Osteoblast (primary cell): Measurements from ENCODE around the gene ROBO4. TPM values are rescaled to one million over a fixed set of nuclear protein-coding genes. Genes with fewer than 3 reads are reported as not detected.

Source experiments
- DNase-seq: peaks from one replicate; pipeline ENCODE4 v3.0.0; 2011; ENCODE audit warnings: low spot score, mixed read lengths; ENCODE audit not compliant: insufficient read length; ENCODE audit errors: missing footprints
- H2AFZ ChIP-seq: 2 replicates; pipeline ENCODE4 v1.6.0; 2011; ENCODE audit warnings: mild to moderate bottlenecking, low read length
- H3K27ac ChIP-seq: 2 replicates; pipeline ENCODE4 v1.5.1; 2011; ENCODE audit warnings: mild to moderate bottlenecking, low read depth, low read length, moderate library complexity
- H3K27me3 ChIP-seq: 2 replicates; pipeline ENCODE4 v1.6.0; 2012; ENCODE audit warnings: mild to moderate bottlenecking, control low read depth, inconsistent platforms, low read length, moderate library complexity; ENCODE audit not compliant: insufficient read depth
- H3K36me3 ChIP-seq: 2 replicates; pipeline ENCODE4 v1.5.1; 2011; ENCODE audit warnings: mild to moderate bottlenecking, low read length, control low read depth, moderate library complexity; ENCODE audit not compliant: insufficient read depth
- H3K4me1 ChIP-seq: 2 replicates; pipeline ENCODE4 v1.5.1; 2011; ENCODE audit warnings: mild to moderate bottlenecking, low read length, control low read depth, moderate library complexity; ENCODE audit not compliant: insufficient read depth
- H3K4me2 ChIP-seq: 2 replicates; pipeline ENCODE4 v1.6.0; 2011; ENCODE audit warnings: mild to moderate bottlenecking, low read length; ENCODE audit not compliant: insufficient read depth
- H3K4me3 ChIP-seq: fragments of 200-600 bp; sonication (generic); 3 replicates; pipeline ENCODE4 v1.5.1; 2012; ENCODE audit warnings: mild to moderate bottlenecking, low read length, inconsistent platforms; ENCODE audit not compliant: insufficient read depth
- H3K79me2 ChIP-seq: 2 replicates; pipeline ENCODE4 v1.6.0; 2012; ENCODE audit warnings: mild to moderate bottlenecking, low read length, control low read depth, inconsistent platforms; ENCODE audit not compliant: insufficient read depth
- H3K9me3 ChIP-seq: 2 replicates; pipeline ENCODE4 v1.5.1; 2011; ENCODE audit warnings: low read depth, low read length, control low read depth
- H4K20me1 ChIP-seq: 2 replicates; pipeline ENCODE4 v1.6.0; 2012; ENCODE audit warnings: mild to moderate bottlenecking, low read length, control low read depth; ENCODE audit not compliant: insufficient read depth
- total RNA-seq: library from RNA; depleted of rRNA; stranded (reverse); fragments of >200 nt; gene quantifications from 2 replicates; pipeline ENCODE4 v1.2.3, GENCODE V29; 2012
- TF ChIP-seq, protein P1 (sequence below): IDR thresholded peaks from 2 replicates; pipeline ENCODE4 v1.5.1; 2011; ENCODE audit warnings: mild to moderate bottlenecking, low read depth, low read length, moderate library complexity; ENCODE audit errors: extremely low read depth

ROBO4 gene
- total RNA-seq, 1 donor = 0.36 TPM

GRCh38 chr11:124869331-124869730, 28.3 kb downstream of the ROBO4 start:
- Histone ChIP-seq H2AFZ (no peak overlapping the region), H3K36me3 (no peaks in the 10 kb centered on the region), H3K4me2 (no peak overlapping the region)

DNA sequence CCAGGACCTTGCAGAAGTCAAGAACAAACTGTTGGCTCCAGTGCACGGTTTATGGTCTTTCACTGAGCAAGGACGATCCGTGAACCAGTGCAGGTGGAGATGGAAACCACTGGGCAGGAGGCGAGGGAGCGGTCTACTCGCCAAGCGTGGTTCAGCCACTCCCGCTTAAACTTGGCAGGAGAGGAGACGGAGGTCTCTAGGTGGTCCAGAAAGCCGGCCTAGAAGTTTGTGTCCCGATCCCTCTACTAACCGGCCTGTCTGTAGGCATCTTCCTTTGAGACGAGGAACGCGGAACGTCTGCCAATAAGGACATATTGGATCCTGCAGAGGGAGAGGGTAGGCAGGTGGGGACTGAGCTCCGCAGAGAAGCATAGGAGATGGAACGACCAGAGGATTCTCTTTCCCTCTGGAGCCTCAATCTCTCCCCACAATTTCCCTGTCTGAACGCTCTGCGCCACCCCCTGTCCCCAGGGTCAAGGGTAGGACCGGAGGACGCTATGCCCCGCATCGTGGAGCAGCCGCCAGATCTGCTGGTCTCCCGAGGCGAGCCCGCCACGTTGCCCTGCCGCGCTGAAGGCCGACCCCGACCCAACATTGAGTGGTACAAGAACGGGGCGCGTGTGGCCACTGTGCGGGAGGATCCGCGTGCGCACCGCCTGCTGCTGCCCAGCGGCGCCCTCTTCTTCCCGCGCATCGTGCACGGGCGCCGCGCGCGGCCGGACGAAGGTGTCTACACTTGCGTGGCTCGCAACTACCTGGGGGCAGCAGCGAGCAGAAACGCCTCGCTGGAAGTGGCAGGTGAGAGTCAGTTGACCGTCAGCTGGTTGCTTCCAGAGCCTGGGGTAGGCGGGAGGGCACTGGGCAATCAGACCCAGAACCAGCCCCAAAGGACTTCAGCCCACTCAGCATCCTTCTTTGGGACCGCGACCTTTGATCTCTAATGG, 29.1 kb downstream of the ROBO4 start:
- TF ChIP-seq, protein P1, sequence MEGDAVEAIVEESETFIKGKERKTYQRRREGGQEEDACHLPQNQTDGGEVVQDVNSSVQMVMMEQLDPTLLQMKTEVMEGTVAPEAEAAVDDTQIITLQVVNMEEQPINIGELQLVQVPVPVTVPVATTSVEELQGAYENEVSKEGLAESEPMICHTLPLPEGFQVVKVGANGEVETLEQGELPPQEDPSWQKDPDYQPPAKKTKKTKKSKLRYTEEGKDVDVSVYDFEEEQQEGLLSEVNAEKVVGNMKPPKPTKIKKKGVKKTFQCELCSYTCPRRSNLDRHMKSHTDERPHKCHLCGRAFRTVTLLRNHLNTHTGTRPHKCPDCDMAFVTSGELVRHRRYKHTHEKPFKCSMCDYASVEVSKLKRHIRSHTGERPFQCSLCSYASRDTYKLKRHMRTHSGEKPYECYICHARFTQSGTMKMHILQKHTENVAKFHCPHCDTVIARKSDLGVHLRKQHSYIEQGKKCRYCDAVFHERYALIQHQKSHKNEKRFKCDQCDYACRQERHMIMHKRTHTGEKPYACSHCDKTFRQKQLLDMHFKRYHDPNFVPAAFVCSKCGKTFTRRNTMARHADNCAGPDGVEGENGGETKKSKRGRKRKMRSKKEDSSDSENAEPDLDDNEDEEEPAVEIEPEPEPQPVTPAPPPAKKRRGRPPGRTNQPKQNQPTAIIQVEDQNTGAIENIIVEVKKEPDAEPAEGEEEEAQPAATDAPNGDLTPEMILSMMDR = no peak
- H3K27me3 ChIP-seq = peaks cover 97% of the 10 kb centered on the region
- H2AFZ ChIP-seq = no peak overlapping the region
- no peaks in the 10 kb centered on the region for H3K79me2 ChIP-seq
- H4K20me1 ChIP-seq = no peaks in the 10 kb centered on the region
- no peak for DNase-seq
- H3K4me1 ChIP-seq = peaks cover 4% of the 10 kb centered on the region
- no peaks in the 10 kb centered on the region for H3K9me3 ChIP-seq
- H3K27ac ChIP-seq = no peak overlapping the region
- H3K36me3 ChIP-seq = no peaks in the 10 kb centered on the region
- no peak overlapping the region for H3K4me2 ChIP-seq
- H3K4me3 ChIP-seq = no peak overlapping the region

More at GRCh38 chr11:124869331-124869730, 28.3 kb downstream of the ROBO4 start:
- Histone ChIP-seq H3K27me3 (peaks cover 95% of the 10 kb centered on the region), H3K4me3 (no peak overlapping the region), H3K79me2 (no peaks in the 10 kb centered on the region), H3K9me3 (no peaks in the 10 kb centered on the region), H4K20me1 (no peaks in the 10 kb centered on the region), H3K4me1 (peaks cover 3% of the 10 kb centered on the region), H3K27ac (no peak overlapping the region)
- TF ChIP-seq, protein P1 = no peak
- DNase-seq = no peak

- Histone ChIP-seq H3K4me1 (peaks cover 6% of the 10 kb centered on the region), H2AFZ (no peak overlapping the region), H3K79me2 (no peaks in the 10 kb centered on the region), H3K27ac (no peak overlapping the region), H3K4me2 (no peak overlapping the region), H3K9me3 (no peaks in the 10 kb centered on the region), H3K4me3 (no peak overlapping the region), H3K27me3 (peaks cover 98% of the 10 kb centered on the region), H3K36me3 (no peaks in the 10 kb centered on the region), H4K20me1 (no peaks in the 10 kb centered on the region)
- TF ChIP-seq, protein P1 = peak; percentile 47
- DNase-seq = peak; percentile 94
Measured at GRCh38 chr11:124867700-124868099, 30.0 kb downstream of the ROBO4 start.
